Activated naive CD8-positive, alpha-beta T cell treated with anti-CD3 and anti-CD28 coated beads, Interleukin-2, amount 50 U/mL, for 24 hours (primary cell): ENCODE data around the gene SLITRK1.

Experiments used
- ATAC-seq: fragments of 150-1000 bp; cut with Tn5 transposase; one replicate; pipeline ENCODE4 v1.10.0; 2021
- DNase-seq: peaks from one replicate; pipeline ENCODE4 v3.0.0; 2021
- H3K27ac Mint-ChIP-seq: one replicate; pipeline ENCODE4 v1.8.0; 2021; ENCODE audit warnings: mild to moderate bottlenecking, mixed read lengths
- H3K27me3 Mint-ChIP-seq: one replicate; pipeline ENCODE4 v1.8.0; 2021; ENCODE audit warnings: mixed read lengths
- H3K36me3 Mint-ChIP-seq: one replicate; pipeline ENCODE4 v1.8.0; 2021; ENCODE audit warnings: low read depth, mixed read lengths
- H3K4me1 Mint-ChIP-seq: one replicate; pipeline ENCODE4 v1.8.0; 2021; ENCODE audit warnings: mixed read lengths
- H3K4me3 Mint-ChIP-seq: one replicate; pipeline ENCODE4 v1.8.0; 2021; ENCODE audit warnings: mild to moderate bottlenecking, moderate library complexity, mixed read lengths
- H3K9me3 Mint-ChIP-seq: one replicate; pipeline ENCODE4 v1.8.0; 2021; ENCODE audit warnings: mixed read lengths

Gene SLITRK1

GRCh38 chr13:83880275-83881139, 1.8 kb downstream of the SLITRK1 start:
- Mint-ChIP-seq H3K4me3 (no peak overlapping the region), H3K4me1 (peaks cover 20% of the 10 kb centered on the region), H3K36me3 (peaks cover 2% of the 10 kb centered on the region), H3K27me3 (peaks cover 62% of the 10 kb centered on the region), H3K9me3 (no peaks in the 10 kb centered on the region), H3K27ac (no peak overlapping the region)
- ATAC-seq (no peak), DNase-seq (no peak)

DNA sequence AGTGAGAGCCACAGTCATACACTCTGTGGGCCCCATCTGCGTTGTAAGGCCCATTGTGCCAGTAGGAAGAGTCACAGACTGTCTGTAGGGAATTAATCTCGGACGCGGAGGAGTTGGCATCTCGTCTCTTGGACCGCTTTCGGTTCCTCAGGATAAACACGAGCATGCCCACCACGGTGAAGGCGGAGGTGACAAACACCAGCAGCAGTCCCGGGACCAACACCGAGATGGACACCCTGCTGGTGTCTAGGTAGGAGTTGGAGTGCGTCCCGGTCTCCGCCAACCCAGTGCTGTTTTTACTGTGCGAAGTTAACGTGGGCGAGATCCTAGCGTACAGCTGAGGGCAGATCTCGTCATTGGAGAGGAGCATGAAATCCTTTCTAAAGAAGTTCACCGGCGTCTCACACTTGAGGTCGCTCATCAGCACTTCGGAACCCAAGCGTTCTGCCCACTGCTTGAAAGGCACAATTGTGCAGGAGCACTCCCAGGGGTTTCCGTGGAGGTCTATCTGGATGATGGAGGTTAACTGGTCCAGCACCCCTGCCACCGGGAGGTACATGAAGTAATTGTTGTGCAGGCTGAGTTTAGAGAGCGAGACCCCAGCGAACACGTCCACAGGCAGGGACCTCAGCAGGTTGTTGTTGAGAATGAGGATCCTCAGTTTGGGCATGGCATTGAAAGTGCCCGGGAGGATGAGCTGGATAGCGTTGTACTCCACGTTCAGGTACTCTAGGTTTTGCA, 2.7 kb downstream of the SLITRK1 start:
- no peak overlapping the region for H3K27ac Mint-ChIP-seq
- ATAC-seq, result peak; percentile 52
- H3K9me3 Mint-ChIP-seq, result no peaks in the 10 kb centered on the region
- H3K27me3 Mint-ChIP-seq, result peaks cover 62% of the 10 kb centered on the region
- peaks cover 2% of the 10 kb centered on the region for H3K36me3 Mint-ChIP-seq
- H3K4me3 Mint-ChIP-seq, result peak overlapping the region; percentile 34
- no peak for DNase-seq
- H3K4me1 Mint-ChIP-seq, result peaks cover 20% of the 10 kb centered on the region

DNA sequence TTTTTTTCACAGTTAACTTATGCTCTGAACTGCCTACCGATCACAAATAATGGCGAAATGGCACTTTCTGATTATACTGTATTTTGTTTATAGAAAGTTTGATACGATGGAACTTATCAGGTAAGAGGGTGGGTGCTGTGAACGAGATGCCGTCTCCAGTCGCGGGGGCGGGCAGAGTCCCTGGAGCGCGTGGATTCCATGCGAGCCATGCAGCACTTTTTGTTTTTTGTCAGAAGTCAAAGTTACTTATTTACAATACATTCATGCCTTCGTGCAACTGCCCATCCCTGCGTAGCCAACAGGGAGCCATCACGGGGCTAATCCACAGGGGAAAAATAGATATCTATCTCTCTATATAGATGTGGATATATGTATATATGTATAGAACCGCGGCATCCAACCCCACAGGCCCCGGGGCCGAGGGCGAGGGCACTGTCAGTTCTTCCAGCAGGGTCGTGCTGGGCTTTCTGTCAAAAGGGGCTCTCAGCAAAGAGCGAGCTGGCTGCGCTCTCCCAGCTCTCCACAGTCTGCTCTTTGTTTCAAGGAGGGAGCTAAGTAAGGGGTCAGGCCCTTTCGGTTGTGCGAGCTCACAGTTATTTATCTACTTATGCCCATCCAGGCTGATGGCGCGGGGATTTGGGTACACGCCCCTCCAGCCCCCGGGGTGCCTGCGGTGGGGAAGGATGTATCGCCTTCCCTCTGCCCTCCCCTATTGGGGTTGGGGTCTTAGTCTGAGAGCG, 3.4 kb downstream of the SLITRK1 start:
- Mint-ChIP-seq H3K9me3 (no peaks in the 10 kb centered on the region), H3K27me3 (peaks cover 57% of the 10 kb centered on the region), H3K4me3 (peak overlapping the region; percentile 34), H3K27ac (no peak overlapping the region), H3K36me3 (peaks cover under 1% of the 10 kb centered on the region), H3K4me1 (peaks cover 20% of the 10 kb centered on the region)
- no peak for ATAC-seq
- no peak for DNase-seq

GRCh38 chr13:83877651-83878355, 4.5 kb downstream of the SLITRK1 start:
- Mint-ChIP-seq H3K4me1 (peaks cover 20% of the 10 kb centered on the region), H3K36me3 (no peaks in the 10 kb centered on the region), H3K4me3 (no peak overlapping the region), H3K27me3 (peaks cover 46% of the 10 kb centered on the region), H3K27ac (no peak overlapping the region), H3K9me3 (no peaks in the 10 kb centered on the region)
- DNase-seq (no peak), ATAC-seq (no peak)

DNA sequence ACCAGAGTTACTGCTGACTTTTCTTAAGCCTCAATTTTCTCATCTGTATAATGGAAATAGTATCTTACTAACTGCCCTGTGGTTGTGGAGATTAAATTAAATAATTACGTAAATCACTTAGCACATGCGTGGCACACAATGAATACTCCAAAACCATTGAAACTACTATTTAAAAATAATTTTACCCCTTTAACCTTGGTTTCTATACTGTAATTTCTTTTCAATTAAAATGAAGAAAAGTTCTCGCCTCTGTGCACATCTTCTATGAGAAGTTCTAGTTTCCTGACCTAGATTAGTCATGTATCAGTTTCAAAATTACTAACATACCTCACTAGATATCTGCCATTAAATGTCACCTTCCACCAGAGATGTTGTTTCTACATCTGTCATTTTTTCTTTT, 5.7 kb downstream of the SLITRK1 start:
- ATAC-seq, result peak; percentile 84

DNA sequence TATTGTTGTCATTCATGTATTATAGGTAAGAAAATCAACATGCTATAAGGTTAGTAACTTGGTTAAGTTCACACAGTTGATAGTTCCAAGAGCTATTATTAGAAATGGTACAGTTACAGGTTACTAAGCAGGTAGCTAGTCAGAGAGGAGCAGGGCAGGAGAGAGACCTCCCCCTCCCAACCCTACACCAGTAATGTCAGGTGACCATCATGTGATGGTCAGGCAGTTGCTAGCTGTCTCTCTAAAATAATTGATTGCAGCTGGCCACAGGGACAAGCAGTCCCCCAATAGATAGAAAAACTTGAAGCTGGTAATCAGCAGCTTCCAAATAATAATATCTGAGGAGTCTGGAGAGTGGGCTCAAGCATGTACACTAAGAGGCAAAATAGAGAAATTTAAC, 14.6 kb downstream of the SLITRK1 start:
- no peak for ATAC-seq

More for the DNA sequence above, 5.7 kb downstream of the SLITRK1 start:
- Mint-ChIP-seq H3K27ac (no peak overlapping the region), H3K27me3 (peaks cover 35% of the 10 kb centered on the region), H3K36me3 (no peaks in the 10 kb centered on the region), H3K4me3 (no peak overlapping the region), H3K9me3 (peaks cover 3% of the 10 kb centered on the region), H3K4me1 (peaks cover 17% of the 10 kb centered on the region)
- no peak for DNase-seq

GRCh38 chr13:83865161-83866137, 16.8 kb downstream of the SLITRK1 start:
- Mint-ChIP-seq H3K9me3 (no peaks in the 10 kb centered on the region), H3K27ac (no peak overlapping the region), H3K4me1 (no peaks in the 10 kb centered on the region), H3K36me3 (no peaks in the 10 kb centered on the region), H3K4me3 (no peak overlapping the region), H3K27me3 (no peaks in the 10 kb centered on the region)
- no peak for DNase-seq
- ATAC-seq, result no peak

More for the DNA sequence above, 14.6 kb downstream of the SLITRK1 start:
- no peaks in the 10 kb centered on the region for H3K4me1 Mint-ChIP-seq
- no peak for DNase-seq
- no peaks in the 10 kb centered on the region for H3K36me3 Mint-ChIP-seq
- H3K27ac Mint-ChIP-seq, result no peak overlapping the region
- H3K27me3 Mint-ChIP-seq, result no peaks in the 10 kb centered on the region
- peaks cover 3% of the 10 kb centered on the region for H3K9me3 Mint-ChIP-seq
- no peak overlapping the region for H3K4me3 Mint-ChIP-seq

GRCh38 chr13:83853771-83854170, 28.5 kb downstream of the SLITRK1 start:
- Mint-ChIP-seq H3K36me3 (no peaks in the 10 kb centered on the region), H3K9me3 (no peaks in the 10 kb centered on the region), H3K27me3 (no peaks in the 10 kb centered on the region), H3K4me1 (no peaks in the 10 kb centered on the region), H3K27ac (no peak overlapping the region), H3K4me3 (no peak overlapping the region)
- ATAC-seq, result no peak
- DNase-seq, result no peak

DNA sequence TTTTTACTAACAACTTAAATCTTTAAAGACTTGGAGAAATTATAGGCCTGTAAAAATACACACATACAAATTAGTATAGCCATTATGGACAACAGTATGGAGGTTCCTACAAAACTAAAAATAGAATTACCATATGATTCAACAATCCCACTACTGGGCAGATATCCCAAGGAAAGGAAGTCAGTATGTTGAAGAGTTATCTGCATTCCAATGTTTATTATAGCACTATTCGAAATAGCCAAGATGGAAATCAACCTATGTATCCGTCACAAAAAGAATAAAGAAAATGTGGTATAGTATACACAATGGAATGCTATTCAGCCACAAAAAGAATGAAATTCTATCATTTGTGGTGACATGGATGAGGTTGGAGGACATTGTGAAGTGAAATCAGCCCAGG, 37.2 kb downstream of the SLITRK1 start:
- Mint-ChIP-seq H3K9me3 (no peaks in the 10 kb centered on the region), H3K4me3 (no peak overlapping the region), H3K27me3 (no peaks in the 10 kb centered on the region), H3K36me3 (no peaks in the 10 kb centered on the region), H3K4me1 (no peaks in the 10 kb centered on the region), H3K27ac (no peak overlapping the region)
- ATAC-seq (no peak), DNase-seq (no peak)

DNA sequence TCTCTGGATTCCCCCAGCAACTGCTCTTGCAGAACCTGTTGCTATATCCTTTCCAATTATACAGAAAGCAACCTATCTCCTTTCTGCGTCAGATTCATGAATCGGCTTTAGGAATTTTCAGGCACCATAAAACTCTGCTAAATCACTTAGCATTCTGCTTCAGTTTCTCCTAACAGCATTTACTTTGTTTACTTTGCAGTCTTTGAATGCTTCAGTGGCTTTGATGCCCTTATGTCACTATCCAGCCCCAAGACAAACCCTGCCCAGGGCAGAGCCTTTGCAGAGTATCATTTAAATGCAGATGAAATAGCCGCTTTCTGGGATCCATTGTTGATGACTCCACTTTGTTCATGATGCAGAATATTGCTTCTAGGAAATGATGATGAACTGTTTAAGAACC, 43.1 kb downstream of the SLITRK1 start:
- H3K9me3 Mint-ChIP-seq, result no peaks in the 10 kb centered on the region
- DNase-seq (no peak), ATAC-seq (no peak)
- H3K4me3 Mint-ChIP-seq, result no peak overlapping the region
- no peaks in the 10 kb centered on the region for H3K27me3 Mint-ChIP-seq
- H3K4me1 Mint-ChIP-seq, result no peaks in the 10 kb centered on the region
- no peaks in the 10 kb centered on the region for H3K36me3 Mint-ChIP-seq
- no peak overlapping the region for H3K27ac Mint-ChIP-seq

DNA sequence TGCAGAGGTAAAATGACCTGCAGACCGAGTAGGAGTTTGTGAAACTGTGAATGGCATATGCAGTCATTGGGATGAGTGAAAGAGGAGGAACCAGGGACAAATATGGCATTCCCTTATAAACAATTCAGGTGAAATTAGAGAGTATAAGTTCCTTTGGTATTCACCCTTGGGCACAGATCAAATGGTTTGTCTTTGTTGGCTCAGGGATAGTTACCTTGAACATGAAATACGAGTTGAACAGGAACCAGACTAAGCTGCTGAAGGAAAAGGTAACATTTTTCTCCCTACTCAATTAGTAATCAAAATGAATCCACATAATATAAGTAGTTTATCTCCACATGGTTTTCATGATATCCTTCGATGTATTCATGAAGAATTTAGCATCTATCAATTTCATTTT, 50.5 kb downstream of the SLITRK1 start:
- Mint-ChIP-seq H3K9me3 (peaks cover 4% of the 10 kb centered on the region), H3K36me3 (no peaks in the 10 kb centered on the region), H3K4me1 (no peaks in the 10 kb centered on the region), H3K27me3 (no peaks in the 10 kb centered on the region), H3K4me3 (no peak overlapping the region), H3K27ac (no peak overlapping the region)
- no peak for DNase-seq
- no peak for ATAC-seq

DNA sequence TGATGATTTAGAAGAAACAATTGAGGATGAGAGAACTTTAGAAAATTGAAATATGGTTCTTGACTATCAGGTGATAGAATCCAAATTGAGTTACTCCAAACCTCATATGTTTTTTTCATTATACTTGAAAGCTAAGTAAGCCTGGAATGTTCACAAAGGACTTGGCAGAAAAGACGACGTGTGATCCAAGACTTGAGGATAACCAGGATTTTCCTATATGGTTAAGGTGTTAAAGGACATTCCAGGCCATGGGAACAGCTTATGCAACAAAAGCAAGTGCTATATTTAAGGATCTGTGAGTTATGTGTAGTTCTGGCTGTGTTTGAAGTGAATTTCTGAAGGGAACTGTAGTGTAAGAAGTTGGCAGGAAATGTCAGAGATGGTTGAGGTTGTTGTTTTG, 52.5 kb downstream of the SLITRK1 start:
- no peak for DNase-seq
- no peak for ATAC-seq
- H3K27me3 Mint-ChIP-seq, result no peaks in the 10 kb centered on the region
- no peak overlapping the region for H3K4me3 Mint-ChIP-seq
- H3K27ac Mint-ChIP-seq, result no peak overlapping the region
- peaks cover 4% of the 10 kb centered on the region for H3K9me3 Mint-ChIP-seq
- H3K4me1 Mint-ChIP-seq, result no peaks in the 10 kb centered on the region
- H3K36me3 Mint-ChIP-seq, result no peaks in the 10 kb centered on the region

GRCh38 chr13:83827338-83827737, 54.9 kb downstream of the SLITRK1 start:
- ATAC-seq (no peak), DNase-seq (no peak)
- H3K9me3 Mint-ChIP-seq, result peaks cover 9% of the 10 kb centered on the region
- no peaks in the 10 kb centered on the region for H3K4me1 Mint-ChIP-seq
- H3K4me3 Mint-ChIP-seq, result no peak overlapping the region
- H3K27me3 Mint-ChIP-seq, result no peaks in the 10 kb centered on the region
- H3K27ac Mint-ChIP-seq, result no peak overlapping the region
- no peaks in the 10 kb centered on the region for H3K36me3 Mint-ChIP-seq
